UCSD-AML1 (cell line): ENCODE measurements around the gene MBNL1.

Experiments
- DNase-seq: peaks from one replicate; lab custom pipeline; 2025; ENCODE audit not compliant: unreplicated experiment; lab: John Stamatoyannopoulos, UW

The MBNL1 gene

DNA sequence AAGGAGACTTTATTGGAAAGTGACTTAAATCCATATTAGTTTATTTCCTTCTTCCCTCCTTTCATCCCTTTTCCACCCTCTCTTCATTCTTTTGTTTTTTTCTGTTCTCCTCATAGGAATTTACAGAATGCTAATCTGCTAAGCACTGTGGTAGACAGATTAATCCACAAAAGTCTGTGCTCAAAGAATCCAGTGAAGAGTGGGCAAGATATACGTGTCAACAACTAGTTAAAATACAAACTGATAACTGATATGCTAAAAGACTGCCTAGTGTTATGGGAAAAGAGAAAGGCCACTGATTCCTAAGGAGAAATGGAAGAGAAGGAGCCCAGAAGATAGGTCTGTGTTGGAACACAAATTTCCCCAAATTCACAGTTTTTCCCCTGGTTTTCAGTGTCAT, 202.2 kb downstream of the MBNL1 start:
- no peak for DNase-seq

DNA sequence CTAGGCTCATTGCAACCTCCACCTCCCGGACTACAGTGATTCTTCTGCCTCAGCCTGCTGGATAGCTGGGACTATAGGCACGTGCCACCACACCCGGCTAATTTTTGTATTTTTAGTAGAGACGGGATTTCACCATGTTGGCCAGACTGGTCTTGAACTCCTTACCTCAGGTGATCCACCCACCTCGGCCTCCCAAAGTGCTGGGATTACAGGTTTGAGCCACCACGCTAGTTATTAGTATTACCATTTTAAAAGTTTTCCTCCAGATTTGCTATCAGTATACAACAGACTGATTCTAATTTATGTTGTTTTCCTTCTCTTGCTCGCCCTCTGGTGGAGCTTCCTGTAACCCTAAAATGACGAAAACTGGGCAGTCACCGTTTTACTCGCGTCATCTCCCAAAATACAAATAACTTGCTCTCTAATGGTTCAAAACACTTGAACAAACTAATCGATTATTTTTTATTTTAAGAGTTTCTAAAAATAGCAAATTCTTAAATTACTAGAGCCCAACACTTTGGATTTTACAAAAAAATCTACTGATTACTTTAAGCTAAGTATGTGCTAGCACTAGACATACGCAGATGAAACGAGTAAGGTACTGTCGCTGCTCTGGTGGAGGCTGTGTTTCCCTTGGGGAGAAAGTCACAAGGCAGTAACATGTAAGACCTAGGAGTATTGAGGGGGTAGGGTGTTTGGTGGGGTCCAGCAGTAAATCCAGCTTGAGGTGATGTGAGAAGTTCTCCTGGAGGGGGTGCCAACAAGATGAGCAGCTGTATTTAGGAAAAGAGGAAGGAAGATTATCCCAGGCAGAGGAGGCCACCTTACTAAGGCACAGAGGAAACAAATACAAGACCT, 203.3 kb downstream of the MBNL1 start:
- peak; percentile 38 for DNase-seq

DNA sequence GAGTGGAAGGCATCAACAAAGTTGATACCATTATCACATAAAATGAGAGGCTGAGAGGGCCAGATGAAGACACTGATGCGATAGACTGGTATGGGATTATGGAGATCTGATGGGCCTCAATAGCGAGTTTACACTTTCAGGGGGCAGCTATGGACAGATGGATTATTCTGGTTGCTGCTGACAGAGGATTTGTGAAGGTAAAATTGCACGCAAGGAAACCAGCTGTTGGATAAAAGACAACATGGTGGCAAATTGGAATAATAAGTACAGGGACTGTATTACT, 203.9 kb downstream of the MBNL1 start:
- no peak for DNase-seq

DNA sequence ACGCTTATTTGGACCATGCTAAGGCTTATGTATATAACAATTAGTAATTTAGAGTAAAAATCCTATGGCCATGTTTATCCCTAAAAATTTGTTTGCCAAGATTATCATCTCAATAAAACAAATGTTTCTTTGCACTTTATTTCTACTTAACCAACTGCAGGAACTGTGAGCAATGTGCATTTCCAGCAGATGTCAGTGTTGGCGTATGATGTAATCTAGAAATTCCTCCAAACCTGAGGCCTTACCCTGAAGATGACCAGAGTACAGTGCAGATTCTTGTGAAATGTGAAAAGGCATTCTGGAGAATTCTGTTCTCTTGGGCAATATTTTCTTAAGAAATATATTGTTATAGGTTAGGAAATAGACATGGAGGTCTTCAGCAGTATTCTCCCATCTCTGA, 205.9 kb downstream of the MBNL1 start:
- DNase-seq, result no peak

DNA sequence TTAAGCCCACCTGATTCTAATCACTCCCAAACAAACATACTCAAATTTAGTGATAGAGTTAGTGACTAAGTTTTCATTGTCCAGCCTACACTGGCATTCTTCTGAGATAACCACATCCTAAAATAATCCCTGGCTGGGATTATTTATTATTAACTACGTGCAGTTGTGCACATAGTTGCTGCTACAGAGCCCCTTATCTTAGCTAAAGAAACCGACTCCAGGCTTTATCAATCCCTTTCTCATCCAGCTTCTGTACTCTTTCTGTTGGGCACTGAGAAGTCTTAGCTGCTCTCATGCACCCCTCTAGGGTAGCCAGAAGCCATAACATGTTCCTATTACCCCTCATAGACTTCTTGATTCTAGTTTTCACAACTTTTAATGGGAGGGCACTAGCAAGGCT, 208.7 kb downstream of the MBNL1 start:
- DNase-seq, result no peak

DNA sequence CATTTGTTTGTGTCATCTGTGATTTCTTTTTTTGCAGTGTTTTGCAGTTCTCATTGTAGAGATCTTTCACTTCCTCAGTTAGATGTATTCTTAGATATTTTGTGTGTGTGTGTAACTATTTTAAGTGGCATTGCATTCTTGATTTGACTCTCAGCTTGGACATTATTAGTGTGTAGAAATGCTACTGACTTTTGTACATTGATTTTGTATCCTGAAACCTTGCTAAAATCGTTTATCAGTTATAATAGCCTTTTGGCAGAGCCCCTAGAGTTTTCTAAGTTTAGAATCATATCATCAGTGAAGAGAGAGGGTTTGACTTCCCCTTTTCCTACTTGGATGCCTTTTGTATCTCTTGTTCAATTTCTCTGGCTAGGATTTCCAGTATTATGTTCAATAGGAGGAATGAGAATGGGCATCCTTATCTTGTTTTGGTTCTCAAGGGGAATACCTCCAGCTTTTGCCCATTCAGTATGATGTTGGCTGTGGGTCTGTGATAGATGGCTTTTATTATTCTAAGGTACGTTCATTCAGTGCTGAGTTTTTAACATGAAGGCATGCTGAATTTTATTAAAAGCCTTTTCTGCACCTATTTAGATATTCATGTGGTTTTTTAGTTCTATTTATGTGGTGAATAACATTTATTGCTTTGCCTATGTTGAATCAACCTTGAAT, 211.7 kb downstream of the MBNL1 start:
- DNase-seq, result no peak

DNA sequence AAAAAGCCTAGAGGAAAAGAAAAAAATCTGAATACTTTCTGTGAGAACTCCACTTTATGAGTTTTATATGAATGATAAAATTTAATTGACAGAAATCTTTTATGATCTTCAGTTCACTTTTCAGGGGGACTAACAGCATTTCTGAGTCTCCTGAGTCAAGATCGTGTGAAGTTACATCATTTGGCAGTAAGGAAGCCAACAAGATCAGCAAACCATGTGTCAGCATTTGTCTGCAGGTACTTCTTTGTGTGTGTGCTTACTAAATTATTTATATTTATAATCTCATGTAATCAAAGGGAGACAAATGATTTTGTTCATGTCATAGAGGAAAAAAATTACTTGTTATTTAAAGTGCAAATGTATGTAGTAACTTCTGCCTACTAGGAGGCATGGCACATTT, 217.6 kb downstream of the MBNL1 start:
- no peak for DNase-seq

DNA sequence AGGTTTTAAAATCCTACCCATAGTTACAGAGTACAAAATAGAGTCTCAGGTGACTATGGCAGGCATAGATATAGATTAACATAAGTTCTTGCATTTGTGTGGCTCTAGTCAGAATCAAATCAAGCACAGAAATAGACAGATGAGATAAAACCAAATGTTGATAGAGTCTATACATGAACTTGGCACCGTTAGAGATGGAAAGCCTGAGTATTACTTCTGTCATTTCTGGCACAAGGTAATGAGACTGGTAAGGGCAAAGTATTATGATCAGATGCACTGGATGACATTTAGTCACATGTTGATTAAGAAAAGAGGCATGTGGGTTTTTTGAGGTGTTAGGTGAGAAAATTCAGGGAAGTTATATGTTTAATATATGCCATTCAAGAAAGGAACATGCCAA, 219.7 kb downstream of the MBNL1 start:
- no peak for DNase-seq

DNA sequence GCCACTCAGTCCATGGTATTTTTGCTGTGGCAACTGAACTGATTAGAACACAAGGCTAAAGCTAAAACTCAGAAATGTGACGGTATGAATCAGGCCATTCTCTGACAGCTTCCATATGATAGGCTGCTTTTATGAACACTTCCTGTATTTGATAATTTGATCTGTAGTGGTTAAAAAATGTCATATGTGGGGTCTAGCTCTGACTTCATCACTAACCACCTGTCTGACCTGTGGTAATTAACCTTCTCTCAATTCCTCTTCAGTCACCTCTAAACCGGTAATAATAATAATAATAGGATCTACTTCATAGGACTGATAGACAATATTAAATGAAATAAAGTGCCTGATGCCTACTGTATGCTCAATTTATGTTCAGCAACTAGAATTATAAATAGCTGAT, 223.2 kb downstream of the MBNL1 start:
- DNase-seq, result no peak

DNA sequence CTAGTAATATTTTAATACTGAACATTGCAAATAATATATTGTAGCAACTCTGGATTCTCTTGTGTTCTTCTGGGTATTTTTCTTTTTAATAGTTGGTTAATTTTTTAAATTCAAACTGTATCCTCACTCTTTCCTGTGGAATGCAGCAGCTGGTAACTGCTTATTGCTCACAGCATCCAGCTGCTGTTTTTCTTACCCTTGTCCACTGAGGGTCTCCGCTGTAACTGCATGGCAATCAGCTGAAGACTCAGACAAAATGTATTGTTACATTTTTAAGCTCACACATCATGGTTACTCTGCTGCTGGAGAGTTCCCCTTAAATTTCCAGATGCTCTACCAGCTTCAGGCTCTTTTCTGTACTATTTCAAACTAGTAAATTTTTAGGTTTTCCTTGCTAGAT, 227.6 kb downstream of the MBNL1 start:
- no peak for DNase-seq

DNA sequence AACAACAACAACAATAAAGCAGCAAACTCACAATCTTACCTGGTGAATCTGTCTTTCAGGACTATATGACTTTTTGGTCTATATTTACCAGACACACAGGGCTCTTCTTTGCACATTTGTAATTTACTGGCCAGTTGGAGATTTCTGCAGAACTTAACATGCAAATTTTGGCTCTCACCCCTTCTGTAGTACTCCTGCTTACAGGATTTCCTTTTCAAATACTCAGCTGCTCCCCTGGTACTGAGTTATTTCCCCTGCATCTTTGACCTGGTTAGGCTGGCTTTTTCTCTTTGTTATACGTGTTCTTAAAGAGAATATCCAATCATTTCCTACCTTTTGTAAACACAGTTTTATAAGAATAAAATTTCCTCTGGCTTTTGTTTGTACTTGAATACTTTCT, 228.0 kb downstream of the MBNL1 start:
- no peak for DNase-seq

DNA sequence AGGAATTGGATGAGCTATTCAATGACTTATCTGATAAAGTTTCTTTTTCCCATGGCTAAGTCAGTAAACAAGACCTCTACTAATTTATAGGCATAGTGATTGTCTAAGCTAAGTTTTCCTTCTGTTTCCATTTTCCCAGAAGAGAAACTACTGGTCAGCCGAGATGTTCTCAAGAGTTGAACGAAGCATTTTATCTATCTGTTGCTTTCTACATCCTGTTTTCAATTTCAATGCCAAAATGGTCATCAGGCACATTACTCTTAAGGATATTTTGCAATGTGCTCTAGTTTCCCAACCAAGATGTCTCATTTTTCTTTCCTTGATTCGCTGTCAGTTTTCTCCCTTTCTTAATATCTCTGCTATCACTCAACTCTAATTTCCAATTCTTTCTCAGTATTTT, 228.7 kb downstream of the MBNL1 start:
- no peak for DNase-seq

DNA sequence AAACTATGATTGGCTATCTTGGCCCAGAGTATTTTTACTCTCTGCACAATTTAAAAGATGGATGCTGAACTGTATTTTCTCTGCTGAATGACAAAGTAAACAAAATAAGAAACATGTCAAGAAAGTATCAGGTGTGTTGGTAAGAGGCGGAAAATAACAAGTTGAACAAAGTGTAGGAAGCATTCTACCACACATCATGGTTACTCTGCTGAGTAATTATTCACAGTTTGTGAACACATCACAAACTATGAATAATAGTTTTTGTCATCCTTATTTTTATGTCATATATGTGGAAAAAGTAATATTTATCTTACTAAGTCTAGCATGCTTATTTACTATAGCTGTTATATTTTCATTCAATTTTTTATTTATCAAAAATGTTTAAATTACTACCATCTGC, 229.2 kb downstream of the MBNL1 start:
- no peak for DNase-seq

DNA sequence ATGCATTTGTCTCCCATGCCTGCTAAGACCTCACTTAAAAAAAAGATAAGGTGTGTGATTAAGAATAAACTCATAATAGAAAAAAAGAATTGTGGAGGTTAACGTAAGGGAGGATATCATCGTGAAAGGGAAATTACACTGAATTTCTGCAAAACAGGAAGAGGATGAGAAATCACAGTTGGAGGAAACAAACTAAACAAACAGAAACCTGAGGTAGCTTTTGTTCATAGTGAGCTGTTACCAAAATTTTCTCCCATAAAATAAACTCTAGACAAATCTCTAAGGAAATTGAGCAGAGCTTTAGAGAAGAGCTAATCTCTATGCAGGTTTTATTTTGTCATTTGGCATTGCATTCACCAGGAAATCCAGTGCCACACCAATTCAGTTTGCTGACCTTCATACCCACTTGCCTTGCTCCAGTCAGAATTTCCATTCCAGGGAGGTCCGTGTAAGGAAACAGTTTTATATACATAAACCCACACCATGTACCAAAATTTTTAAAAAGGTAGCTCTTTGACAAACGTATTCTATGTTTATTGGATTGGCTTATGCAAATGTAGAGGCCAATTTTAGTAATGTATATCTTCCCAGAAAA, 231.2 kb downstream of the MBNL1 start:
- DNase-seq, result no peak

DNA sequence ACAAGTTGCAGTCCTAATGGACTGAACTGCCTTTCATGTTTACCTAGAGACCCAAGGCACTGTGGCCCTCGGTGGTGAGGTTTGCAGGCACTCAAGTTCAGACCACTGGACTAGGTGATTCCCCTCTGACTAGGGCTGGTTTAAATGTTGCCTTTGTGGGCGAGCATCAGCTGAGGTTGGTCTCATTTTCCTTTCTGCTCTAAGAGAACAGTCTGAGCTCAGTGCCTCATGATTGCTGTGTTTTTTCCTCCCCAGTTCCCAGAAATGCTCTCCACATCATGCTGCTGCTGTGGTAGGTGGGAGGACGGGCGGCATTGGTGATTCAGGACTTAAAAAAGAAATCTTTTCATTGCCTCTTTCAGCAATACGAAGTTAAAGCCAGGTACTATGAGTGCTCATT, 237.2 kb downstream of the MBNL1 start:
- DNase-seq, result no peak

DNA sequence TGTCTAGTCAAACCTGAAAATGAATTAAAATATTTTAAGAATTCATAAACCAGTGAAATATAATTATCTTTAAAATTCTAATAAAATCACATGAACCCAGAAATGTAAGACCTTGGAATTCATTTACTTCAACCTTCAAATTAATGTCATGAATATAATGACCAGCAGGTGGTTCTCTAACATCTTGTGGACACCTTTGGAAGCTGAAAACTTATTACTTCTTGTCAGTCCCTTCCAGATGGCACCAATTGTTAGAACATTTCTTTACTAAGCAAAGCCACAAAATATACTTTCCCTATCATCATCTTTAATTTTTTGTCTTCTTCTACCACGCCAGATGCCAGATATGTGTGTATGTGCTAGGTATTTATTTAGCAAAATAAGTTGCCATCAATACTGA, 240.0 kb downstream of the MBNL1 start:
- no peak for DNase-seq

DNA sequence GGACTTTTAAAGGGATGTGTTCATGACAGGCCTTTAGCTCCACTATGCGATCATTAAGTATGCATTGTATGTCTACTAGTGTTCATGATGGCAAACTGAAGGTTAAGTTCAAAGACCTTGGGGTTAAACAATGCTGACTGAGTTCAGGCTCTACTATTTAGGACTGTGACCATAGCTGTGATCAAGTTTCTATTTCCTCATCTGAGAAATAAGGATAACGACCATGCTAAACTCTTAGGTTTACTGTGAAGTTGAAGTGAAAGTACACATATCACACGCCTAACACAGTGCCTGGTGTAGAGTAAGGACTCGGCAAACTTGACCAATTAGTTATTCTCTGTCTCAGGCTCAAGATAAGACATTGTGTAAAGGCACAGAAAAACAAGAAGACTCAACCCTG, 243.2 kb downstream of the MBNL1 start:
- no peak for DNase-seq

DNA sequence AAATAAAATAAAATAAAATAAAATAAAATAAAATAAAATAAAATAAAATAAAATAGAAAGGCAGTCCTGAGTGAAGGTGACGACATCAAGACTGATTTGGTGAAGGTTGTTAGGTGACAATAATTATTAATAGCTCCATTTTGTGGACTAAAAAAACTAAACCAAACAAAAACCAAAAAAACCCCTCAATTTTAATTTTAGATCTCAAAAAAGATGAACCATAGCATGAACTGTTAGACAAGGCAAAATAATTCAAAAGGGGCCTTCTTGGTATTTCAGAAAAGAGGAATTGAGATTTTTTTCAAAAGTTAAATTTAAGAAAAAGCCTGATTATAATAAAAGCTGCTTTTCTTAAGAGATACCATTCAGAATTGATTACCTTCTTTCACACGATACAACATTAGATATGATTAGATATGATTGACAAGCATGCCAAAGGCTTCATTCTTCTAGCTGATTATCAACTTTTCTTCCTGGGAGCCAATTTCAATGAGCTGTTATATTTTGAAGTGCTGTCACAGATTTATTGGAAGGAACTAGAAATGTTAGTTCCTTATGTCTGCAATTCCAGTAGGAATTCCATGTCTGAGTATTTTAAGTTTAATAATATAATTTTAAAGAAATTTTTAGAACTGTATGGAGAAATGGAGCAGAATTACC, 244.7 kb downstream of the MBNL1 start:
- no peak for DNase-seq
